ENCODE results near the gene MSMO1. TPM values are rescaled to one million over a fixed set of nuclear protein-coding genes. Genes with fewer than 3 reads are reported as not detected.

MSMO1 gene
- total RNA-seq, 1 experiment from 2014 or later: 72.9 TPM

- no peak for TF ChIP-seq ZNF532 (CRISPR knock-in tag; IDR thresholded peaks at IDR 0.05; ENCODE audit: borderline replicate concordance)
- TF ChIP-seq EMX1 (CRISPR knock-in tag; IDR thresholded peaks at IDR 0.05): no peak
Measured at GRCh38 chr4:165324918-165325304, 2.6 kb upstream of the MSMO1 start (continued).

- H3K9me3 Mint-ChIP-seq: no peaks in the 10 kb centered on the region
- DNase-seq (ENCODE audit: low spot score): no peak
- H3K4me3 Mint-ChIP-seq: peak overlapping the region; percentile 33; the same call in 1 of the 2 replicates
- H3K27me3 Mint-ChIP-seq (ENCODE audit: low read depth): no peaks in the 10 kb centered on the region
- TF ChIP-seq HMGXB4 (CRISPR knock-in tag; IDR thresholded peaks at IDR 0.05) (no peak), GABPB1 (CRISPR knock-in tag; IDR thresholded peaks at IDR 0.05) (peak; percentile 61; the same call in 1 of the 2 replicates)
- POLR2A ChIA-PET: no interaction called here
- peaks cover 24% of the 10 kb centered on the region for H3K4me1 Mint-ChIP-seq
- peaks cover 7% of the 10 kb centered on the region for H3K36me3 Mint-ChIP-seq
- no peak for ATAC-seq
- CTCF ChIA-PET: interaction anchor here (0.7 to 1.7 kb wide), 3 partner anchors 30 to 195 kb away, joined by 3 to 9 read pairs (median 7); no protein-coding TSS in a partner anchor
- peak overlapping the region; percentile 95 for H3K27ac Mint-ChIP-seq
Measured at GRCh38 chr4:165325732-165326512, 1.5 kb upstream of the MSMO1 start.

GRCh38 chr4:165326831-165327210, 648 bp upstream of the MSMO1 start:
- Mint-ChIP-seq H3K36me3 (peaks cover 14% of the 10 kb centered on the region), H3K4me1 (peaks cover 33% of the 10 kb centered on the region), H3K27ac (0 out of 2 replicates have a peak overlapping the region, but pooled peaks have one; percentile 95), H3K27me3 (ENCODE audit: low read depth) (no peaks in the 10 kb centered on the region), H3K4me3 (no peak overlapping the region), H3K9me3 (no peaks in the 10 kb centered on the region)
- ChIA-PET POLR2A (interaction anchor here (0.7 to 1.0 kb wide), 7 partner anchors 15 to 547 kb away, joined by 3 to 7 read pairs (median 4); partner anchors contain the start of gene TMEM192), CTCF (interaction anchor here (0.9 to 2.9 kb wide), 6 partner anchors 23 to 349 kb away, joined by 3 to 28 read pairs (median 7); partner anchors contain the start of genes TMEM192 and TRIM61)
- DNase-seq (ENCODE audit: low spot score) (peak; percentile 36), ATAC-seq (0 out of 2 replicates have a peak, but pooled peaks have one; percentile 3)
- TF ChIP-seq HMGA2 (CRISPR knock-in tag; IDR thresholded peaks at IDR 0.05) (no peak), IRF1 (CRISPR knock-in tag; IDR thresholded peaks at IDR 0.05) (no peak), ZBTB21 (CRISPR knock-in tag; IDR thresholded peaks at IDR 0.05; ENCODE audit: borderline replicate concordance) (no peak), ERG (CRISPR knock-in tag; IDR thresholded peaks at IDR 0.05) (no peak), FOXP1 (CRISPR knock-in tag; IDR thresholded peaks at IDR 0.05; ENCODE audit: borderline replicate concordance) (no peak), ZBTB43 (CRISPR knock-in tag; IDR thresholded peaks at IDR 0.05) (no peak), NR1H2 (CRISPR knock-in tag; IDR thresholded peaks at IDR 0.05) (no peak), SOX15 (CRISPR knock-in tag; IDR thresholded peaks at IDR 0.05) (no peak), CREM (CRISPR knock-in tag; IDR thresholded peaks at IDR 0.05) (no peak), ATF6 (CRISPR knock-in tag; IDR thresholded peaks at IDR 0.05) (no peak), MXD4 (CRISPR knock-in tag; IDR thresholded peaks at IDR 0.05; ENCODE audit: borderline replicate concordance) (no peak), NFE2L1 (CRISPR knock-in tag; IDR thresholded peaks at IDR 0.05) (no peak)

Data from WTC11 (cell line).